Stomach smooth muscle (tissue), 2 donors: ENCODE data around the gene NUDT11.
"Not testable (repeated sequence)": the region's sequence is repeated elsewhere in the genome, so short reads cannot be mapped to it uniquely, and the experiment has no call there.

ENCODE experiments used
- H3K27ac ChIP-seq: one replicate; pipeline ENCODE4 v1.7.0; 2013; ENCODE audit warnings: mild to moderate bottlenecking, low read length, inconsistent platforms
- H3K27me3 ChIP-seq, 2 donors: one replicate each; pipeline ENCODE4 v1.7.0; 2013; ENCODE audit warnings: low read length in 2 of 2; ENCODE audit not compliant: insufficient read depth in 2 of 2, control insufficient read depth in 1 of 2
- H3K36me3 ChIP-seq, 2 donors: one replicate each; pipeline ENCODE4 v1.7.0; 2013; ENCODE audit warnings: low read length in 2 of 2; ENCODE audit not compliant: control insufficient read depth in 2 of 2, insufficient read depth in 2 of 2
- H3K4me1 ChIP-seq: one replicate; pipeline ENCODE4 v1.7.0; 2013; ENCODE audit warnings: low read length; ENCODE audit not compliant: control insufficient read depth, insufficient read depth
- H3K4me3 ChIP-seq, 2 donors: one replicate each; pipeline ENCODE4 v1.7.0; 2013; ENCODE audit warnings: low read length in 2 of 2
- H3K9ac ChIP-seq, 2 donors: one replicate each; pipeline ENCODE4 v1.7.0; 2013; ENCODE audit warnings: low read length in 2 of 2, mild to moderate bottlenecking in 1 of 2
- H3K9me3 ChIP-seq, 2 donors: one replicate each; pipeline ENCODE4 v1.7.0; 2013; ENCODE audit warnings: low read length in 2 of 2; ENCODE audit not compliant: control insufficient read depth in 2 of 2
- donor health status: healthy.
- donor health status: Pancreatic carcinoma.

NUDT11 gene

DNA sequence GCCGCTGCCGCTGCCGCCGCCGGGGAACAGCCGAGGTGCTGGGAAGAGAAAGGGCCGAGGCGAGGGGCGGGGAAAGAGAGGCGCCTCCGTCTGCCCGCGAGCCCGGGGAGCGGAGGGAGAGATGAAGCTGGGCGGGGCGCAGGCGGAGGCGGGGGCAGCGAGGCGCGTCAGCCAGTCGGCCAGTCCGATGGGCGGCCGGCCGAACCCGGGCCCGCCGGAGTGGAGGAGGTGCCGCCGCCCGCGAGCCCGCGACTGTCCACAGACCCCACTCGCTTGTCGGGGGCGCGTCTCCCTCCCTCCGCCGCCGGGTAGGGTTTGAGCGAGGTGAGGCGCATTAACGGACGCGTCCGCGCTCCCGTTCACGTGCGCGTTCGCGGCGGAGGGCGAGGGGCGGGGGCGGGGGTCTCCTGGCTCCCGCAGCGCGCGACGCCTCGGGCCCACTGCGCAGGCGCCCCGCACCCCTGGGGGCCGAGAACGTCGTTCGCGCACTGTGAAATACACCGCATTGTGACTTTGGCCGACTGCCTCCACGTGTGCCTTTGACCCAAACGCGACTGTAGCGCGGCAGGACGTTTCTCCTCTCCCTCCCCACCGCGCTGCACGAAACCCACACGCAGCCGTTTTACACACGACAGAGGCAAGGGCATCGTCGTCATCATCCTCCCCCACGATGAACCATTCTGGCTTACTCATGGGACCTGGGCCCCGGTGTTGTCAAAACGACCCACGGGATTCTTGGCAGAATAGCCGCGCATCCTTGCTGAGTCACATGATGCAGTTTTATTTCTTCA, at the start of gene NUDT11:
Gene NUDT11, minus strand, starts transcription at position 92 of the 791 bp plus-strand sequence. CDS start 148 bp downstream, outside the sequence.
- Histone ChIP-seq H3K4me3 (peak within 1 kb of the TSS; percentile 40 to 68), H3K27ac (no peak within 1 kb of the TSS), H3K9ac (peak within 1 kb of the TSS in 1 of 2 donors; percentile 22), H3K36me3 (no peaks in the 10 kb centered on the region), H3K9me3 (no peaks in the 10 kb centered on the region), H3K27me3 (peaks cover 0 to 2% of the 10 kb centered on the region in 2 donors), H3K4me1 (no peaks in the 10 kb centered on the region)

DNA sequence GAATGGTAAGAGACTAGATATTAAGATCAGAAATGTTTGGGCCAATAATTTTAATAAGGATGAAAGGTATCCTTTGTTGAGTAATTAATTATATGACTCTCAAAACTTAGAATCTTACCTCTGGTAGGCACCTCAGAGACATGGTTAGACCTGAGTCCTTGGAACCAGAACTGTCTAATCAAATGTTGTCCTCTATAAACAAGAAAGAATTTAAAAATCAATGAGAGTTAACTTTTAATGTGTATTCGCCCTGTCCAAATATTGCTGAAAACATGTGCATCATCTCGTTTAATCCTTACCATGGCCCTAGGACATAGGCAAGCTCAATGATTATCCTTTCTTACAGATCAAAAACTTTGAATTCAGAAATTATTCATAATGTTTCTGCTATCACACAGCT, 24.0 kb upstream of the NUDT11 start:
- Histone ChIP-seq H3K9ac (no peak overlapping the region), H3K27ac (no peak overlapping the region), H3K9me3 (no peaks in the 10 kb centered on the region), H3K27me3 (no peaks in the 10 kb centered on the region), H3K36me3 (no peaks in the 10 kb centered on the region), H3K4me1 (no peaks in the 10 kb centered on the region), H3K4me3 (no peak overlapping the region)

DNA sequence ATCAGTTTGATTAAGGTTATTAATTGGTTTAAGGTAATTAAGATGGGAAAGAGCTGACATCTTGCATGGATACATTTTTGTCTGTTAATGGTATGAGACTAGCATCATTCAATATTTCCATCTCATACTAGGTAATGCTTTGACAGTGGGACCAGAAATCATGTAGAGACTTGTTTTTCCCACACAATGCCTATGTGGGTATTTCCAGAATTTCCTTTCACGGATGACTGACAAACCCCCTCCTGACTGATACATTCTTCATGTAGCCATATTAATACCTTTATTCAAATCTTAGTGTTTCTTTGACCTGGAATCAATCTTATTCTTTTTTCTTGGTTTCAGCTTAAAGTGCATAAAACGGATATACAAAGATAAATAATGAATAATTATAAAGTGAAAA, 22.7 kb upstream of the NUDT11 start:
- not testable (repeated sequence) for H3K27me3 ChIP-seq, H3K27ac ChIP-seq, H3K4me3 ChIP-seq, H3K9me3 ChIP-seq, H3K9ac ChIP-seq, H3K4me1 ChIP-seq, H3K36me3 ChIP-seq

DNA sequence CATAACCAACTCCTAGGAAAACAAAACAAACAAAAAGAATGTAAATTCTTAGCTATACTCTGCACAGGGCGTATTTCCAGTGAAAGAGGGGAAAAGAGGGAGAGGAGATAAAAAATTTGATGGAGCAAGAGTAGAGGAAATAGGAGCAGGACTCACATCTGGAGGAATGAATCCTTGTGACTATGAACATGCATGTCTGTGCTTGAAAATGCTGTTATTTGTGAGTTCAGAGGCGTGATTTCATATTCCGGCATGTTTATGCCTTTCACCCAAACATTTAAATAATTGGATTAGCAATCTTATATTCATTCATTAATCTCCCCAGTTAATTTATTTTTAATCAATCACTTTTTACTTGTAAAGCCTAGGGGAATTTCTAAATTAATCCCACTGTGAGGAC, 11.2 kb upstream of the NUDT11 start:
- H3K27me3 ChIP-seq, result peaks cover 0 to 5% of the 10 kb centered on the region in 2 donors
- H3K4me3 ChIP-seq, result no peak overlapping the region
- H3K4me1 ChIP-seq, result no peaks in the 10 kb centered on the region
- no peaks in the 10 kb centered on the region for H3K9me3 ChIP-seq
- H3K36me3 ChIP-seq, result no peaks in the 10 kb centered on the region
- H3K9ac ChIP-seq, result no peak overlapping the region
- no peak overlapping the region for H3K27ac ChIP-seq

DNA sequence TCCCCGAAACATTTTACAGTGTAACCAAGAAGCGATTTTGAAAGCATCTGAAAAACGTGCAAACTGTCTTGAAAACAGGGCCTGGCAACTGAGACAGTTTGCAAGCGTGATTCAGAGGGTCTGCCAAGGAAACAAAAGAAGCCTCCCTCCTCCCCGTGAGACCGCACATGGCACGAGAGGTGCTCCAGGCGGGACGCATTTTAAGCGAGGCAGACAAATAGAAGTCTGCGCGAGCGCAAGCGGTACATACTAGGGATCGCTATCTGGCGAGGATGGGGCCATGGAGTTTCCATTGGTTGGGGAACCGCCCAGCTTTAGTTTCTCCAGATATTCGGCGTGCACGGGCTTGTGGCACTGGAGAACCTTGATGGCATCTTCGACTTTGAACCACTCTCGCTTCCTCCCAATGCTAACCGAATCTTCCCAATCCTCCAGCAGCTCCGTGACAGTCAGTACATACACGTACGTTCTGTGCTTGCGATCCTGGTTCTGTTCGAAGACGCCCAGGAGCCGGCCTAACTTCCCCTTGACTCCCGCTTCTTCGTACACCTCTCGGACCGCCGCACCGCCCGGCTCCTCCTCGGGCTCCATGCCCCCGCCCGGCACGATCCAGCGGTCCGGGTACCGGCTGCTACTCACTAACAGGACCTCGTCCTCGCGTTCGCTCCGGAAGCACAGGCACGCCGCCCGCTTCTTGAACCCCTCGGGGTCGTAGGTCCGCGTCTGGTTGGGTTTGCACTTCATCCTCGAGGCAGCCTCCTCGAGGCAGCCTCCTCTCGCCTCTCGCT, 497 bp downstream of the NUDT11 start:
- peak overlapping the region; percentile 40 to 68 for H3K4me3 ChIP-seq
- H3K9ac ChIP-seq, H3K27ac ChIP-seq: not testable (repeated sequence)

DNA sequence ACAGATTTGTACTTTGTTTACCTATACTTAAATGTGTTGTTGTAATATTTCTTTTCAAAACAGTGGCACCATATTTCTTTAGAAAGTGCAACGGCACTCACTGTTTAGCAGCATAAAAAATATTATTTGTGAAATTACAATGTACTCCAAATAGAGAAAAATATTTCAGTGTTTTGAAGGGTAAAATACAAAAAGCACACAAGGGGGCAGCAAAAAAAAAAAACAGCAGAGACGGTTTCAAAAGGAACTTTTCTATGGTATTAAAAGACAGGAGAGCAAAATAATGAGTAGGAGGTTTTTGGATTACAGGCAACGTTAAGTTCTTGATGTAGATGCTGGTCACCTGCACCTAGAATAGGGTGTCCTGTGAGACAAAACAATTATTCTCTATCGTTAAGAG, 2.0 kb downstream of the NUDT11 start:
- Histone ChIP-seq H3K9ac (no peak overlapping the region), H3K4me3 (no peak overlapping the region), H3K27ac (no peak overlapping the region)

More for the DNA sequence above, 497 bp downstream of the NUDT11 start:
- H3K4me1 ChIP-seq, H3K27me3 ChIP-seq, H3K36me3 ChIP-seq, H3K9me3 ChIP-seq: not testable (repeated sequence)

DNA sequence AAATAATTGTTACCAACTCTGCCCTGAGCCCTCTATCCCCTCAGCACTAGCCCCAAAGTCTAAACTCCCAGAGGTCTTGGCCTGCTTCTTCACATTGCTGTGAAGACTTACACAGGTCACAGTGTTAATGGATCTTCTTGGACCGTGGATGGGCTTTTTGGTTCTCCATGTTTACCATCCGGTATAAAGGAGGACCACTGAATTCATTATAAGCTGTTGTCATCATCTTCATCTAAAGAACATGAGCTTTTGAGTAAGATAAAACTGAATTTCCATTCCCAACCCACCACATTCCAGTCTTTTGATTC, 8.5 kb downstream of the NUDT11 start:
- peaks cover 0 to 5% of the 10 kb centered on the region in 2 donors for H3K27me3 ChIP-seq
- H3K36me3 ChIP-seq, result no peaks in the 10 kb centered on the region
- H3K4me1 ChIP-seq, result no peaks in the 10 kb centered on the region
- no peak overlapping the region for H3K9ac ChIP-seq
- H3K4me3 ChIP-seq, result no peak overlapping the region
- H3K27ac ChIP-seq, result no peak overlapping the region
- H3K9me3 ChIP-seq, result no peaks in the 10 kb centered on the region

More for the DNA sequence above, 2.0 kb downstream of the NUDT11 start:
- Histone ChIP-seq H3K4me1 (no peaks in the 10 kb centered on the region), H3K27me3 (peaks cover 0 to 2% of the 10 kb centered on the region in 2 donors), H3K9me3 (no peaks in the 10 kb centered on the region), H3K36me3 (no peaks in the 10 kb centered on the region)

DNA sequence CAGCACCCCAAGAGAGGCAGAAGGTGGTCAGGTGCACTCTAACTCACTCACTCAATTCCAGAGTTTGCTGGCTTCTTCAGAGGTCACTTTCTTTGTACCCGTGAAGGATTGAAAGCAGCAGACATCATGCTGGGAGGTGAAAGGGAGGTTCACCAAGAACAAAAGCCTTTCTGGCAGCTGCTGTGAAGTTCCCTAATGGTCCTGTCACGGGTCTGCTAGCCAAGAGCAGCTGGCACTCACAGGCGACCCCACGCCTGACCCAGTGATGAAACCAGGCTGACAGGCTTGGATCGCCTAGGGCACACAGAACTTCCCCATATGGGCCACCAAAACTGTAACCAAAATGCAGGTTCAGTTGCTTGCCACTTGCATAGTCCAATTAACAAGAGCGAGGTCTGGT, 11.8 kb downstream of the NUDT11 start:
- Histone ChIP-seq H3K4me3 (no peak overlapping the region), H3K4me1 (no peaks in the 10 kb centered on the region), H3K9ac (no peak overlapping the region), H3K27ac (no peak overlapping the region), H3K9me3 (no peaks in the 10 kb centered on the region), H3K27me3 (peaks cover 0 to 5% of the 10 kb centered on the region in 2 donors), H3K36me3 (no peaks in the 10 kb centered on the region)

DNA sequence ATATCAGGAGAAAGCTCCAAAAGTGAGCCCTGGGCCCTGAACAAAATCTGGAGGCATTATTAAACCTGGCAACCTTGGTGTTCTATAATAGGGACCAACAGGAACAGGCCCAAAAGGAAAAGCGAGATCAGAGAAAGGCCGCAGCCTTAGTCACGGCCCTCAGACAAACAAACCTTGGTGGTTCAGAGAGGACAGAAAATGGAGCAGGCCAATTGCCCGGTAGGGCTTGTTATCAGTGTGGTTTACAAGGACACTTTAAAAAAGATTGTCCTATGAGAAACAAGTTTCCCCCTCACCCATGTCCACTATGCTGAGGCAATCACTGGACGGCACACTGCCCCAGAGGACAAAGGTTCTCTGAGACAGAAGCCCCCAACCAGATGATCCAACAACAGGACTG, 14.0 kb downstream of the NUDT11 start:
- not testable (repeated sequence) for H3K36me3 ChIP-seq, H3K9ac ChIP-seq, H3K27ac ChIP-seq, H3K4me3 ChIP-seq, H3K9me3 ChIP-seq, H3K4me1 ChIP-seq, H3K27me3 ChIP-seq

DNA sequence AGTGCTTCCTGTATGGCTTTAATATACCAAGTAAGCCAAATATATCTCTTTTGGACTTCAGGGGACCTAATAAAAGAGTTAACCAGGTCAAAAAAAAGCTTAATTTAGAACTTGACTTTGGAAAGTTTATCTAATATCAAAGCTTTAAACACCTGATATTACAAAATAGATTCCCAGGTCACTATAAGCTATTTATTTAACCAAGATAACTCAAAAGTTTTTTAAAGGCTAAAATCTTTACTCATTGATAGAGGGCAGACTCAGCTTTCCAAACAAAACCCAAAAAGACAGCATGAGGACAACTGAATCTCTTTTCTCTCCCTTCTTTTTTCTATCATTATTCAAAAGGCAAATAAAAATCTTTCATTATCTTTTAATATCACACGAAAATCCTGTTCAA, 19.5 kb downstream of the NUDT11 start:
- Histone ChIP-seq H3K9ac (no peak overlapping the region), H3K36me3 (no peaks in the 10 kb centered on the region), H3K4me3 (no peak overlapping the region), H3K4me1 (no peaks in the 10 kb centered on the region), H3K9me3 (no peaks in the 10 kb centered on the region), H3K27ac (no peak overlapping the region), H3K27me3 (peaks cover 0 to 2% of the 10 kb centered on the region in 2 donors)

DNA sequence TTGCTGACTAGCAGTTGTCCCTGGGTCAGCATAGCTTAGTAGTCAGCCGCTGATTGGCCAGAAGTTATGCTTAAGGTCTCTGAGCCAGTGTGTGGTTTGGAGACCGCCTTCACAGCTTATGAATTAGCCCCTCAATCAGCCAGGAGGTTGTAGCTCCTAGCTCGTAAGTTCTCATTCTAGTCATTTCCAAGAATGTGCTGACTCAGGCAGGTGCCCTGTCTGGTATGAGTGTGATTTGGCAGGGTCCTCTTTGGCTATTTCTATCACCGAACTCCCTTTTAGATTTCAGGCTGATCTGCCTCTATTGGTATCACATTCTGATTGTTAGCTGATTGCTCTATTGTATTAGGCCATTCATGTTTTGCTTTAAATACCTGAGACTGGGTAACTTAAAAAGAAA, 33.1 kb downstream of the NUDT11 start:
- Histone ChIP-seq H3K27ac (no peak overlapping the region), H3K36me3 (no peaks in the 10 kb centered on the region), H3K27me3 (peaks cover 0 to 2% of the 10 kb centered on the region in 2 donors), H3K4me1 (no peaks in the 10 kb centered on the region), H3K9ac (no peak overlapping the region), H3K9me3 (no peaks in the 10 kb centered on the region), H3K4me3 (no peak overlapping the region)
